GM12864 (cell line): Measurements from ENCODE around the gene FAM13C.

Experiments
- DNase-seq: peaks from one replicate; pipeline ENCODE4 v3.0.0-alpha.2; 2011; ENCODE audit warnings: low read depth
- H3K4me3 ChIP-seq: 2 replicates; pipeline ENCODE4 v1.5.1; 2011; ENCODE audit warnings: mild to moderate bottlenecking, low read depth, low read length, control low read depth
- TF ChIP-seq, protein P1 (sequence below): IDR thresholded peaks from 2 replicates; pipeline ENCODE4 v1.5.1; 2011; ENCODE audit warnings: low read depth, mild to moderate bottlenecking, moderate library complexity, low read length, control low read depth, inconsistent platforms; ENCODE audit errors: missing control alignments

Gene FAM13C

DNA sequence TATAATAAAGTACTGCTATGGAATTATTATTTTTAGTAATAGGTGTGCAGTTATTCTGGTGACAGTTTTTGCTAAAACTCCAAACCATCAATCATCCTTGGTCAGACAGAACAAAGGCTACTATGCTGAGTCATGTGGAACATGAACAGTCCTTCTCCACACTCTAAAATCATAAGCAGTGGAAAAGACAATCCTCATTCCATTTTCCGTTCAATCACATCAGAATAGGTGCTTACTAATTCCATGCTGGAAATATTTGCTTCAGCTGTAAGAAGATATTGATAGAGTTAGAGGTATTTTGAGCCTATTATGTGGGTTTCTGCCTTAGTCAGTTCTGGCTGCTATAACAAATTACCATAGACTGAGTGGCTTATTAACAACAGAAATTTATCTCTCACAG, 82.9 kb downstream of the FAM13C start:
- no peak for DNase-seq
- TF ChIP-seq, protein P1, sequence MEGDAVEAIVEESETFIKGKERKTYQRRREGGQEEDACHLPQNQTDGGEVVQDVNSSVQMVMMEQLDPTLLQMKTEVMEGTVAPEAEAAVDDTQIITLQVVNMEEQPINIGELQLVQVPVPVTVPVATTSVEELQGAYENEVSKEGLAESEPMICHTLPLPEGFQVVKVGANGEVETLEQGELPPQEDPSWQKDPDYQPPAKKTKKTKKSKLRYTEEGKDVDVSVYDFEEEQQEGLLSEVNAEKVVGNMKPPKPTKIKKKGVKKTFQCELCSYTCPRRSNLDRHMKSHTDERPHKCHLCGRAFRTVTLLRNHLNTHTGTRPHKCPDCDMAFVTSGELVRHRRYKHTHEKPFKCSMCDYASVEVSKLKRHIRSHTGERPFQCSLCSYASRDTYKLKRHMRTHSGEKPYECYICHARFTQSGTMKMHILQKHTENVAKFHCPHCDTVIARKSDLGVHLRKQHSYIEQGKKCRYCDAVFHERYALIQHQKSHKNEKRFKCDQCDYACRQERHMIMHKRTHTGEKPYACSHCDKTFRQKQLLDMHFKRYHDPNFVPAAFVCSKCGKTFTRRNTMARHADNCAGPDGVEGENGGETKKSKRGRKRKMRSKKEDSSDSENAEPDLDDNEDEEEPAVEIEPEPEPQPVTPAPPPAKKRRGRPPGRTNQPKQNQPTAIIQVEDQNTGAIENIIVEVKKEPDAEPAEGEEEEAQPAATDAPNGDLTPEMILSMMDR, result no peak
- no peak overlapping the region for H3K4me3 ChIP-seq

DNA sequence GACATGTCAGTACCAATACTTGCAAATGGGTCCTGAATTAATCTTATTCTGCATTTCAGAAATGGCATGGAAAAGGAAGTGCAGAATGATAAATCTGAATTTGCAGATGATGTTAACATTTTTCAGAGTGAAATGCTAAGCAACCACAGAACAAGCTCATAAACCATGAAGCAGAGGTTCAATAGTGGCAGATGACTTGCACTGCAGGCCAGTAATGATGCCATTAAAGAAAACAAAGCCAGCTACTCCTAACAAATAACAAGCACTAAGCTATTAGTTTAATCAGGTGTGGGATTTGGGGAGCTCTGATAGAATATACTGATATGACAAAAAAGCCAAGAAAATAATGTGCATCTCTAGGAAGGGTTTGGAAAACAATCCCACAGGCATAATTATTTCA, 85.4 kb downstream of the FAM13C start:
- H3K4me3 ChIP-seq, result no peak overlapping the region
- DNase-seq, result no peak
- TF ChIP-seq, protein P1, result no peak

DNA sequence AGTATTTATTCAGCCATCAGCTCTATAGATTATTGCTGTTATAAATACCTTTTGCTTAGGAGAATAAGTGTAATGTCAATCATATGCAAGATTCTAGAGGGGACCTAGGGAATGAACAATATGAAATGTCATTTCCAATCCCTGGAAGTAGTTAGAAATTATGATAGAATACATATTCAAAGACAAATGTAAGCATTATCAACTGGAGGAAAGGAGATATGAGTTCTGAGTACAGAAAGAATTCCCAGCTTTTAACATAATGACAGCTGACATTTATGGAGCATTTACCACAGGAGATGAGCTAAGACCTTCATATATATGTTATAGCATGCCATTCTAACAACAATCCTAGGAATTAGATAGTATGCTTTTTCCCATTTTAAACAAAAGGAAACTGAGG, 86.2 kb downstream of the FAM13C start:
- DNase-seq, result no peak
- no peak overlapping the region for H3K4me3 ChIP-seq
- TF ChIP-seq, protein P1, result no peak

DNA sequence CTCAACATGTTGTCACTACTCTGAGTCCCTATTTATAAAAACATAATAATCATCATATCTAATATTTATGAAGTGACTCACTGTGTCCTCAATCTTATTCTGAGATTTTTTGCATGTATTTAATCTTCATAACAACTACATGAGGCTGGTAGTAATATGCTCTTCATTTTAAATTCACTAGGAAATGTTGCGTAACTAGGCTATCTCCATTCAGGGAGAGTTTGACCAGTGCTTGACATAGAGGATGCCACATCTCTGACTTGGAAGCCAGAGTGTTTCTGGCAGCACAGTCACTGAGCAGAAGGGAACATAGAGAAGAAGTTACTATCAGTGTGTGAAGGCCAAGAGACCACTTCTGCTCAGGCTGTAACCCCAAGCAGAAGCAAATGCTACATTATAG, 88.9 kb downstream of the FAM13C start:
- no peak for DNase-seq
- TF ChIP-seq, protein P1, result no peak
- no peak overlapping the region for H3K4me3 ChIP-seq

DNA sequence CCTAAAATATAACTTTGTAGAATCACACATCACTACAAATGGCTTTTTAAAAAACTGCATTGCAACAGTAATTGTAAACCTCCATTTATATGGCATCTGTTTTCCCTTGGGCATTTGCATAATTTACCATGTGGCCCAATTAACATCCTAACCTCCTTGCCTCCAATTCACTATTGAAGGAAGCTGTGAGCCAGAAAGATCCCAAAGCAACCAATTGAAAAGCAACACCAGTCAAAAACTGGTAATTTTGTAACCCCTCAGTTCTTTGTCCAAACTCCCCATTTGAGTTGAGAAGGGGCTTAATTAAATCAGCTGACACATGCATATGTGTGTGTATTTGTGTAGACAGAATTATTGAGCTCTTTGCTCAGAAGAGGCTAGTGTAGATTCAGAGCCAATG, 90.3 kb downstream of the FAM13C start:
- TF ChIP-seq, protein P1, result no peak
- no peak for DNase-seq
- H3K4me3 ChIP-seq, result no peak overlapping the region

DNA sequence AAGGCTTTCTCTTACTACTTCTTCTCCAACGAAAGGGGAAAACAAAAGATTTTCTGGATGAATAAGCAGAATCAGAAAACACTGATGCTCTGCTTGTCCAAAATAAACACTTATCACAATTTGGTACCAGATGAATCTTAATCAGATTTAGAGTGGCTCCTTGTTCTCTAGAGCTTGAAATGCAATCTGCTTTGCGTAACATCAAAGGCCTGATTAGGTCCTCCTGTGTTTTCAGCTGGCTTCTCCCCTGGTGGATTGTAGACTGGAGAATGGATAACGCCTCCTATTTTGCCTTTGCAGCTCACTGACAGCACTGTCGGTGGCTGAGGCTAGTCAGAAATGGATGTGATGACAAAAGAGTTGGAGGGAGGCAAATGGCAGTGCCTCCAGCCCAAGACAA, 91.2 kb downstream of the FAM13C start:
- TF ChIP-seq, protein P1, result no peak
- DNase-seq, result no peak
- H3K4me3 ChIP-seq, result no peak overlapping the region

DNA sequence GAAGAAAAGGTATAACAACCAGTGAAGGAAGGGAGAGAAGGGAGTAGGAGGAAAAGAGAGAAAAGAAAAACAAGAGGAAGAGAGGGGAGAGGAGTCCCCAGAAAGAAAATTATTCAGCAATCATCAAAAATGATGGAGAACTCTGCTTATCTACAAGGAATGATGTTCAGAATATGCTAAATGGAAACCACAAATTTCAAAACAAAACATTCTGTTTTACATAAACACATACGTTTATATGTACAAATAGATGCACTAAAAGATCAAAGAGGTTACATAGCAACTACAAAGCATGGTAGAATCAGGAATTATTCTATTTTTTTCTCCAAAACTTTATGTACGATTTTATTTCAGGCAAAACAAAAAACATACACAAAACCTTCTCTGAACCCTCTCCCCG, 91.9 kb downstream of the FAM13C start:
- H3K4me3 ChIP-seq, result no peak overlapping the region
- no peak for DNase-seq
- TF ChIP-seq, protein P1, result no peak
